Panc1 (cell line): ENCODE data around the gene RPL37A.

Source experiments
- POLR2AphosphoS5 ChIP-seq: IDR thresholded peaks from 2 replicates; pipeline ENCODE4 v1.6.1; 2012; ENCODE audit warnings: mild to moderate bottlenecking, low read depth, low read length, moderate library complexity
- REST ChIP-seq, 2 experiments: IDR thresholded peaks; 2 replicates each; pipeline ENCODE4 v1.6.1; 2011 to 2012; ENCODE audit warnings: low read depth in 2 of 2, control low read depth in 1 of 2, low read length in 1 of 2, mild to moderate bottlenecking in 1 of 2, moderate library complexity in 1 of 2; ENCODE audit not compliant: insufficient read depth in 1 of 2
- TCF7L2 ChIP-seq: IDR thresholded peaks from 2 replicates; pipeline ENCODE4 v1.6.1; 2011; ENCODE audit warnings: mild to moderate bottlenecking, low read depth, low read length, inconsistent platforms
- TF ChIP-seq, protein P1 (sequence below): fragments of 450-650 bp; IDR thresholded peaks from 2 replicates; pipeline ENCODE4 v1.5.1; 2017; ENCODE audit warnings: mild to moderate bottlenecking

- TF ChIP-seq, protein P1, sequence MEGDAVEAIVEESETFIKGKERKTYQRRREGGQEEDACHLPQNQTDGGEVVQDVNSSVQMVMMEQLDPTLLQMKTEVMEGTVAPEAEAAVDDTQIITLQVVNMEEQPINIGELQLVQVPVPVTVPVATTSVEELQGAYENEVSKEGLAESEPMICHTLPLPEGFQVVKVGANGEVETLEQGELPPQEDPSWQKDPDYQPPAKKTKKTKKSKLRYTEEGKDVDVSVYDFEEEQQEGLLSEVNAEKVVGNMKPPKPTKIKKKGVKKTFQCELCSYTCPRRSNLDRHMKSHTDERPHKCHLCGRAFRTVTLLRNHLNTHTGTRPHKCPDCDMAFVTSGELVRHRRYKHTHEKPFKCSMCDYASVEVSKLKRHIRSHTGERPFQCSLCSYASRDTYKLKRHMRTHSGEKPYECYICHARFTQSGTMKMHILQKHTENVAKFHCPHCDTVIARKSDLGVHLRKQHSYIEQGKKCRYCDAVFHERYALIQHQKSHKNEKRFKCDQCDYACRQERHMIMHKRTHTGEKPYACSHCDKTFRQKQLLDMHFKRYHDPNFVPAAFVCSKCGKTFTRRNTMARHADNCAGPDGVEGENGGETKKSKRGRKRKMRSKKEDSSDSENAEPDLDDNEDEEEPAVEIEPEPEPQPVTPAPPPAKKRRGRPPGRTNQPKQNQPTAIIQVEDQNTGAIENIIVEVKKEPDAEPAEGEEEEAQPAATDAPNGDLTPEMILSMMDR, result peak; percentile 78; the same call in 1 of the 2 replicates
- TF ChIP-seq POLR2AphosphoS5 (no peak), TCF7L2 (no peak), REST (IDR thresholded peaks at IDR 0.05; ENCODE audit: insufficient read depth in 1 of 2, low read depth in 2 of 2, low read length in 1 of 2) (no peak)
Measured at GRCh38 chr2:216516730-216517350, 18.2 kb downstream of the RPL37A start.
